Activated CD4-positive, alpha-beta T cell treated with anti-CD3 and anti-CD28 coated beads, Interleukin-2, Interleukin-4, amounts not matched to agents 100 ng/mL and 50 ng/mL, durations not matched to agents 16 hours and 8 hours (primary cell): Measurements from ENCODE around the gene CRIP2.

Experiments
- DNase-seq: peaks from one replicate; pipeline ENCODE4 v3.0.0-alpha.2; 2020; ENCODE audit warnings: low spot score

Gene CRIP2

GRCh38 chr14:105498430-105499255 is 24.0 kb downstream of the CRIP2 start:
- no peak for DNase-seq

GRCh38 chr14:105499256-105500035 is 24.8 kb downstream of the CRIP2 start:
- no peak for DNase-seq

GRCh38 chr14:105500036-105500725 is 25.6 kb downstream of the CRIP2 start:
- DNase-seq = no peak

- DNase-seq = no peak
Measured at GRCh38 chr14:105500726-105501101, 26.1 kb downstream of the CRIP2 start.

GRCh38 chr14:105501504-105502291 is 27.1 kb downstream of the CRIP2 start:
- DNase-seq = no peak

- no peak for DNase-seq
Measured at GRCh38 chr14:105502446-105503295, 28.1 kb downstream of the CRIP2 start.

- DNase-seq = no peak
Measured at GRCh38 chr14:105503296-105503640, 28.6 kb downstream of the CRIP2 start.

GRCh38 chr14:105503935-105504692 is 29.5 kb downstream of the CRIP2 start:
- DNase-seq = no peak

GRCh38 chr14:105505101-105505500 is 30.5 kb downstream of the CRIP2 start:
- DNase-seq = no peak

GRCh38 chr14:105507247-105507646 is 32.6 kb downstream of the CRIP2 start:
- DNase-seq = no peak

GRCh38 chr14:105508069-105508468 is 33.4 kb downstream of the CRIP2 start:
- no peak for DNase-seq

- no peak for DNase-seq
Measured at GRCh38 chr14:105508601-105509000, 34.0 kb downstream of the CRIP2 start.

GRCh38 chr14:105517096-105517495 is 42.5 kb downstream of the CRIP2 start:
- DNase-seq = no peak

GRCh38 chr14:105519946-105520698 is 45.5 kb downstream of the CRIP2 start:
- DNase-seq = no peak

- no peak for DNase-seq
Measured at GRCh38 chr14:105525326-105525725, 50.7 kb downstream of the CRIP2 start.

- no peak for DNase-seq
Measured at GRCh38 chr14:105525861-105526775, 51.5 kb downstream of the CRIP2 start, which contains the start of gene TMEM121. TMEM121 (plus strand) TSS chr14:105526583; CDS start chr14:105528835, 2,252 bp downstream.

GRCh38 chr14:105526776-105527380 is 52.3 kb downstream of the CRIP2 start:
- no peak for DNase-seq

- DNase-seq = no peak
Measured at GRCh38 chr14:105527381-105527825, 52.8 kb downstream of the CRIP2 start.
